ENCODE data around the gene SLC35B3. TPM values are rescaled to one million over a fixed set of nuclear protein-coding genes. Genes with fewer than 3 reads are reported as not detected.

The SLC35B3 gene
- total and polyA plus RNA-seq, 2 donors (not counting 1 experiment from before 2014, with no cell fraction given) = 19.0 to 42.1 TPM

GRCh38 chr6:8478418-8478817 is 43.1 kb upstream of the SLC35B3 start:
- Histone ChIP-seq H3K9ac (ENCODE audit: insufficient read depth, low read length) (no peak overlapping the region), H3K27ac (ENCODE audit: insufficient read depth, low read length) (no peak overlapping the region), H3K4me3 (replicated peaks in 1 of 4; ENCODE audit: control extremely low read depth in 1 of 4, insufficient read depth in 1 of 4, low read depth in 3 of 4, low read length in 4 of 4) (no peak overlapping the region), H3K36me3 (ENCODE audit: control insufficient read depth, insufficient read depth, low read length) (no peaks in the 10 kb centered on the region), H3K79me2 (ENCODE audit: control insufficient read depth, insufficient read depth, low read length) (no peaks in the 10 kb centered on the region), H2AFZ (ENCODE audit: low read length) (no peak overlapping the region), H3K4me1 (ENCODE audit: control insufficient read depth, extremely low read depth, insufficient read depth, low read length) (no peaks in the 10 kb centered on the region), H3K4me2 (ENCODE audit: extremely low read depth, insufficient read depth, low read length) (no peak overlapping the region), H3K9me3 (ENCODE audit: control insufficient read depth, insufficient read depth, low read depth, low read length) (no peaks in the 10 kb centered on the region), H4K20me1 (ENCODE audit: control insufficient read depth, extremely low read depth, insufficient read depth, low read length) (no peaks in the 10 kb centered on the region), H3K27me3 (ENCODE audit: control insufficient read depth, insufficient read depth, low read length) (no peaks in the 10 kb centered on the region)
- TF ChIP-seq CTCF (conservative IDR thresholded peaks at IDR 0.05 in 1 of 2, IDR thresholded peaks at IDR 0.05 in 1 of 2; ENCODE audit: low read depth in 1 of 2, low read length in 2 of 2) = no peak
- no peak for TF ChIP-seq EZH2 (IDR thresholded peaks at IDR 0.05; ENCODE audit: low read length, missing control alignments)
- DNase-seq (ENCODE audit: low read depth in 2 of 2) = no peak

- H4K20me1 ChIP-seq (ENCODE audit: control insufficient read depth, extremely low read depth, insufficient read depth, low read length) = no peaks in the 10 kb centered on the region
- no peak overlapping the region for H3K4me2 ChIP-seq (ENCODE audit: extremely low read depth, insufficient read depth, low read length)
- no peak overlapping the region for H3K4me3 ChIP-seq (replicated peaks in 1 of 4; ENCODE audit: control extremely low read depth in 1 of 4, insufficient read depth in 1 of 4, low read depth in 3 of 4, low read length in 4 of 4)
- H3K9ac ChIP-seq (ENCODE audit: insufficient read depth, low read length) = no peak overlapping the region
- H3K36me3 ChIP-seq (ENCODE audit: control insufficient read depth, insufficient read depth, low read length) = no peaks in the 10 kb centered on the region
- no peak overlapping the region for H3K27ac ChIP-seq (ENCODE audit: insufficient read depth, low read length)
- no peaks in the 10 kb centered on the region for H3K79me2 ChIP-seq (ENCODE audit: control insufficient read depth, insufficient read depth, low read length)
- DNase-seq (ENCODE audit: low read depth in 2 of 2) = no peak
- H3K4me1 ChIP-seq (ENCODE audit: control insufficient read depth, extremely low read depth, insufficient read depth, low read length) = no peaks in the 10 kb centered on the region
- H2AFZ ChIP-seq (ENCODE audit: low read length) = no peak overlapping the region
- H3K27me3 ChIP-seq (ENCODE audit: control insufficient read depth, insufficient read depth, low read length) = no peaks in the 10 kb centered on the region
- TF ChIP-seq CTCF (conservative IDR thresholded peaks at IDR 0.05 in 1 of 2, IDR thresholded peaks at IDR 0.05 in 1 of 2; ENCODE audit: low read depth in 1 of 2, low read length in 2 of 2) (no peak), EZH2 (IDR thresholded peaks at IDR 0.05; ENCODE audit: low read length, missing control alignments) (no peak)
- no peaks in the 10 kb centered on the region for H3K9me3 ChIP-seq (ENCODE audit: control insufficient read depth, insufficient read depth, low read depth, low read length)
Observed at GRCh38 chr6:8476656-8477055, 41.3 kb upstream of the SLC35B3 start.

GRCh38 chr6:8468552-8469356 is 33.4 kb upstream of the SLC35B3 start:
- no peaks in the 10 kb centered on the region for H4K20me1 ChIP-seq (ENCODE audit: control insufficient read depth, extremely low read depth, insufficient read depth, low read length)
- no peak for TF ChIP-seq CTCF (conservative IDR thresholded peaks at IDR 0.05 in 1 of 2, IDR thresholded peaks at IDR 0.05 in 1 of 2; ENCODE audit: low read depth in 1 of 2, low read length in 2 of 2)
- no peak overlapping the region for H2AFZ ChIP-seq (ENCODE audit: low read length)
- no peaks in the 10 kb centered on the region for H3K36me3 ChIP-seq (ENCODE audit: control insufficient read depth, insufficient read depth, low read length)
- H3K79me2 ChIP-seq (ENCODE audit: control insufficient read depth, insufficient read depth, low read length) = no peaks in the 10 kb centered on the region
- no peak overlapping the region for H3K27ac ChIP-seq (ENCODE audit: insufficient read depth, low read length)
- H3K9ac ChIP-seq (ENCODE audit: insufficient read depth, low read length) = no peak overlapping the region
- no peak overlapping the region for H3K4me3 ChIP-seq (replicated peaks in 1 of 4; ENCODE audit: control extremely low read depth in 1 of 4, insufficient read depth in 1 of 4, low read depth in 3 of 4, low read length in 4 of 4)
- DNase-seq (ENCODE audit: low read depth in 2 of 2) = no peak
- no peaks in the 10 kb centered on the region for H3K4me1 ChIP-seq (ENCODE audit: control insufficient read depth, extremely low read depth, insufficient read depth, low read length)
- no peak overlapping the region for H3K4me2 ChIP-seq (ENCODE audit: extremely low read depth, insufficient read depth, low read length)
- no peaks in the 10 kb centered on the region for H3K9me3 ChIP-seq (ENCODE audit: control insufficient read depth, insufficient read depth, low read depth, low read length)
- H3K27me3 ChIP-seq (ENCODE audit: control insufficient read depth, insufficient read depth, low read length) = no peaks in the 10 kb centered on the region

Measured in fibroblast of lung (primary cell).